Bronchial epithelial cell (primary cell): ENCODE data around the gene SLC14A1. TPM values are rescaled to one million over a fixed set of nuclear protein-coding genes. Genes with fewer than 3 reads are reported as not detected.

ENCODE experiments used
- DNase-seq: peaks from one replicate; pipeline ENCODE4 v3.0.0-alpha.2; 2010; ENCODE audit warnings: low read depth
- FAIRE-seq: peaks from 2 replicates; lab custom pipeline; 2011; peaks lifted over from hg19 to GRCh38; lab: Jason Lieb, UNC
- H3K27me3 ChIP-seq: 2 replicates; pipeline ENCODE4 v1.5.1; 2011; ENCODE audit warnings: low read length; ENCODE audit not compliant: control insufficient read depth, insufficient read depth
- H3K36me3 ChIP-seq: 2 replicates; pipeline ENCODE4 v1.5.1; 2011; ENCODE audit warnings: low read length; ENCODE audit not compliant: control insufficient read depth, insufficient read depth
- H3K4me3 ChIP-seq: 2 replicates; pipeline ENCODE4 v1.5.1; 2011; ENCODE audit warnings: mild to moderate bottlenecking, low read depth, low read length, control low read depth
- CTCF ChIP-seq: IDR thresholded peaks from 2 replicates; pipeline ENCODE4 v1.5.1; 2011; ENCODE audit warnings: mild to moderate bottlenecking, moderate library complexity, low read length, control low read depth, inconsistent platforms; ENCODE audit not compliant: insufficient read depth, severe bottlenecking
- total RNA-seq: library from RNA; depleted of rRNA; stranded (reverse); fragments of >200 nt; gene quantifications from 2 replicates; pipeline ENCODE4 v1.2.1, GENCODE V29; 2014

Gene SLC14A1
- total RNA-seq, 1 donor from 2014 or later, result not detected

GRCh38 chr18:45792506-45793263 lies 68.7 kb downstream of the SLC14A1 start:
- FAIRE-seq (no peak), DNase-seq (no peak)
- Histone ChIP-seq H3K4me3 (no peak overlapping the region), H3K36me3 (no peaks in the 10 kb centered on the region), H3K27me3 (no peaks in the 10 kb centered on the region)
- no peak for TF ChIP-seq CTCF

- peak; percentile 97 for FAIRE-seq
- DNase-seq, result peak; percentile 100
- Histone ChIP-seq H3K27me3 (no peaks in the 10 kb centered on the region), H3K4me3 (no peak overlapping the region), H3K36me3 (no peaks in the 10 kb centered on the region)
- no peak for TF ChIP-seq CTCF
Observed at GRCh38 chr18:45793264-45793965, 69.4 kb downstream of the SLC14A1 start.

DNA sequence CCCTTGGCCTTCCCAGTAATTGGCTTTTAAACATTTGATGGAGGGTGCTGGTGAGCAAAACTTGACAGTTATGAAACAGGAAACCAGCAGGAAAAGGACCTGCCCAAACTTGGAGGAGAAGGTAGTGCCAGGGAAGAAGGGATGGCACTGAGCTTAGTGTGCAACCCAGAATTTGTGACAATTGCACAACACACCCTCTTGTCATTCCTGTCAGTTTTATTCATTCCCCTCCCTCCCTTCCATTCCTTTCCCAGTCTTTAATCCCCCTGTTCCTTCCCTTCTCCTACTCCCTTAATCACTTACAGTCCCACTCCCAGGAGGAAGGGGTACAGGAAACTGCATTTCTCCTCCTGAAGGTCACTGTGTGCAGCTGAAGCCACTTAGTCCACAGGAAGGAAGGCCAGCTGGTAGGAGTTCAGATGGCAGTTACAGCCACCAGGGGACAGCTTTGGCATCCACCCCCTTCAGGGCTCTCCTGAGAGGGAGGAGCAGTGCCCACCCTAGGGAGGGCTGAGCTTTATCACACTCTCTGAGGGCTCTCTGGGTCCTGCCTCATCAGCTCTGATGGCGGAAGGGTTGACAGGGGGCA lies 77.5 kb downstream of the SLC14A1 start:
- FAIRE-seq (peak; percentile 96), DNase-seq (peak; percentile 87)
- H3K36me3 ChIP-seq, result no peaks in the 10 kb centered on the region
- H3K4me3 ChIP-seq, result no peak overlapping the region
- no peaks in the 10 kb centered on the region for H3K27me3 ChIP-seq
- no peak for TF ChIP-seq CTCF

Other genes starting within 250 kb of the SLC14A1 start
- gene SLC14A2, start 108.7 kb upstream of the SLC14A1 start, total RNA-seq, result not detected in 2 replicates
- 0.26 TPM in 1 of 2 replicates, not detected in the other for gene SIGLEC15, start 101.5 kb downstream of the SLC14A1 start, total RNA-seq
- 10.5 and 15.6 TPM in 2 replicates for gene EPG5, start 243.1 kb downstream of the SLC14A1 start, total RNA-seq